GM21367 (cell line): ENCODE results near the gene CERS1.

Source experiments
- ATAC-seq: cut with Tn5 transposase; IDR thresholded peaks from one replicate; pipeline ENCODE4 v1.9.1; 2021; ENCODE audit not compliant: unreplicated experiment

CERS1 gene

DNA sequence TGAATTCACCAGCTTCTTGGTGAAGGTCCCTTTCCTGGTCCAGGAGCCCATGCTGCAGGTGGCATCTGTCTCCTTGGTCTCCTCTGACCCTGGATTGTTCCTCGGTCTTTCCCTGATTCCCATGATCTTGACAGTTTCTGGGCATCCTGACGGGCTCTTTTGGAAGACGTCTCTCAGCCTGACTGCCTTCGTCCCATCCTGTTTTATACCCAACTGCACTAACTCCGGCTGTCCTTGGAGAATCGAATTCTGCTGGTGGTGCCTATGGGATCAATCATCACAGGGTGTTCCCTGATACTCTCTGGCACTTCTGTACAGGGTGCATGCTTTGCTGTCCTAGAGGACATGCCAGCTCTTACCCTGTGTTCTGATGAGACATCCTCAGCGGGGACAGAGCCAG is 19.1 kb downstream of the CERS1 start:
- no peak for ATAC-seq

DNA sequence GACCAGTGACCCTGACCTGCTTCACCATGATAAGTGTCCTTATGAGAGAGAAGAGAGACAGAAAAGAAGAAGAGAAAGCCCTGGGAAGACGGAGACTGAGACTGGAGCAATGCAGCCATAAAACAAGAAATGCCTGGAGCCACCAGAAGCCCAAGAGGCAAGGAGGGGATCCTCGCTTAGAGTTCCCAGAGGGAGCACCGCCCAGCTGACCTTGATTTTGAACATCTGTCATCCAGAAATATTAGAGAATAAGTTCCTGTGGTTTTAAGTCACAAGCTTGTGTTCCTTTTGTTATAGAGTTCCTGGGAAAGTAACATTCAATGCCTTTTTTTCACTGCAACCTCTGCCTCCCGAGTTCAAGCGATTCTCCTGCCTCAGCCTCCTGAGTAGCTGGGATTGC is 20.2 kb downstream of the CERS1 start:
- no peak for ATAC-seq

DNA sequence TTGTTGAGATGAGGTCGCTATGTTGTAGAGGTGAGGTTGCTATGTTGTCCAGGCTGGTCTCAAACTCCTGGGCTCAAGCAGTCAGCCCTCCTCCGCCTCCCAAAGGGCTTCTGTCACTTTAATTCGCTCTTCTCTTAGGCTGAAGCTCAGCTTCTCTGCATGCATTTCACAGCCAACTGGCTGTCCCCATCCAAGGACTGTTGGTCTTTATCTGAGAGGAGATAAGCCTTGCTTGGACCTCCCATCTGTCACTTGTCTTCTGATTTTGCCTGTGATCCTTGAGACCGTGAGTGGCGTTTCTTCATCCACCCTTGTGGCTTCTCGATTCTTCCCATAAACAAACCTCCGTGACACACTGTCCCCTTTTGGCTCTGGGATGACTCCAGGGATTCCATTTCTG is 24.4 kb downstream of the CERS1 start:
- ATAC-seq = no peak

DNA sequence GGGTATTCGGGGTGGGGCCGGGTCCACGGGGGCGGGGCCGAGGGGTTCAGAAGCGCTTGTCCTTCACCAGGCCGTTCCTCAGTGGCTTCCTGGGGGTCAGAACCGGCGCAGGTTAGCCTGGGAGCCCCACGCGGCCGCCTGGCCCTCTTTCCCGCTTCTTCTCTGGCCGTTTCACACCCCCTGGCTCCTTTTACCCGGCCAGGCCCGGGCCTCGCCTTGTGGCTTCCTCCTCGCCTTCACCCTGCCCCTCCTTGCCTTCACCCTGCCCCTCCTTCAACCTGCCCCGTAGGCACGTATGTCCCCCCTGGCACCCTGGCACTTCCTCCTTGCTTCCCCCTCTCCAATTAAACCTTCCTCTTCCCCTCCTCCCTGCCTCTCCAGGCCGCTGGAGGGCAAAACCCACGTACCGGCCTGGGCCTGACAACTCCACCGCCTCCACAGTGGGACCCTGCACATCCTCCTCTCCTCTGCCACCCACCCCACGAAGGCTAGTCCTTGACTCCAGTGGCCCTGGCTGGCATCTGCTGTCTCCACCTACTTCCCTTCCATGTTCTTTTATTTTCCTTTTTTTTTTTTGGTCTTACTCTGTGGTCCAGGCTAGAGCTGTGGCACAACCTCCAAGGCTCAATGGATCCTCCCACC is 25.3 kb downstream of the CERS1 start:
- ATAC-seq = no peak

DNA sequence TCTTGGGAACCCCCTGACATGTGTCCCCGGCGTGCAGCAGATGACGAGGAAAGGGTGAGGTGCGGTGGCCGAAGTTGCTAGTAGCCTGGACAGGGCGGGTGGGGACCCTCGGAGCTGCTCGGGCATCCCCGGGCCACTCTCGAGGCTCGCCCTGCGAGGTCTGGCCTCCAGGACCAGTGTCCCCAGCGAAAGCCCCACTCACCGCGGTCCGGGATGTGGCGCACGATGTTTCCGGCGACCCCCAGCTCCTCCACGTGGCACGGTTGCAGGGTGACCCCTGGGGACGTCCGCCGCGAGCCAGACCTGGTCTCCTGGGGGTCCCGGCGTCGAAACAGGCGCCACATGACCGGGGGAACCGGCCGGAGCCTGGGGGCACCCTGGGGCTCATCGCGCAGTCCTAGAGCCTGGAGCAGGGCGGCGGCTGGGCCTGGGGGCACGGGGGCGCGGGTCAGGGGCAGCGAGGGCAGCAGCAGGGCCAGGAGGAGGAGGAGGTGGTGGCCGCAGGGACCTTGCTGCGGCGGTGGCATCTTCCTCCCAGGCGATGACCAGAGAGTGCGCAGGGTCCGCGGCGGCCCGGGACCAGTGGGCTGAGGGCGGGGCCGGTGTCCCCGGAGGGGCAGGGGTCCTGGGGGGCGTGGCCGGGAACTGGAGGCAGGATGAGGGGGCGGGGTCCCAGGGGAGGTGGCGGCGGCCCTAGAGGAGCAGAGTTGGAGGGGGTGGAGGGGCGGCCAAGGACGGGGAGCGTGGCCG is 26.0 kb downstream of the CERS1 start:
- ATAC-seq = no peak

DNA sequence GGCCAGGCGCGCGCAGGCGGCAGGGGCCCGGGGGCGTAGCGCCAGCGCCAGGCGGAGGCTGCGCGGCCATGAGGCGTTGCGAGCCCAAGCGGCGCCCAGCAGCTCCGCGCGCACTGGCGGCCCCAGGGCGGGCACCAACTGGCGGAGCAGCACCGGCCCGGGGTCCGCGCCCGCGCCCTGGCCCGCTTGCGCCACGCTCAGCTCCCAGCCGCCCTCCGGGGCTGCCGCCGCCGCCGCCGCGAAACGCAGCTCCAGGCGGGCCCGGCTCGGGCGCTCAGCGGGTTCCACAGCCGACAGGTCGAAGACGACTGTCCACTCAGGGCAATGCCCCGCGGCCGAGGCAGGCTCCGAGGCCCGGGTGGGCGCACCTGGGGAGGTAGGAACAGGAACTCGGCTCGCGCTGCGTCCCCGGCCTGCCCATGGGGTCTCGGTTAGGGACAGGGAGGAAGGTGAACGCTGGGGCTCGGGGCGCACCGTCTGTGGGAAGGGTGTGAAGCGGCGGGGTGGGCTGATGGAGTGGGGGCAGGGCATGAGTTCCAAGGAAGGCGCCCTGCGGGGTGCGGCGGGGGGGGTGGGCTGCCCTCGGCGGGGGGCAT is 26.8 kb downstream of the CERS1 start:
- ATAC-seq = no peak

DNA sequence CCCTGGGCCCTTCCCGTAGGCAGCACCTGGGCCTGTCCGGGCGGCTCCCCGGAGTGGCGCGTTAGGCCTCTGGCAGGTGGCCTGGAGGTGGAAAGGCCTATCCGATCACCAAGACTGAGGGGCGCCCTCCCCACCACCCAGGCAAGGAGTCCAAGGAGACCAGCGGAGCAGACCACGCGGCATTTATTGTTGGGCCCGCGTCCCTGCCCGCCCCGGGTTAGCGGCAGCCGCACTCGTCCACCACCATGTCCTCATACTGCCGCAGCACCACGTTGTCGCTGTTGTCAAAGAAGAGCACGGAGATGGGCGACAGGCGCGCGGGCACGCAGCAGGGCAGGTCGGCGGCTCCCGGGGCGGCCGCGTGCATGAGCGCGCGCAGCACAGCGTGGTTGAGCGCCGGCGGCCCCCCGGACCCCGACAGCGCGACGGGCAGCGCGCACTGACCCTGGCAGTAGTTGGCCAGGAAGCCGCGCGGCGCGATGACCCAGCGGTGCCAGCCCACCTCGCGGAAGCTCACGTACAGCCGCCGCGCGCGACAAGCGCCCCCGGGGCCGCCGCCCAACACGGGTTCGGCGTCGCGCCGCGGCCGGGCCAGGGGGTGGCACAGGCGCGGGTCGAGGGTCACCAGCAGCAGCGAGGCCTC is 27.5 kb downstream of the CERS1 start:
- no peak for ATAC-seq

DNA sequence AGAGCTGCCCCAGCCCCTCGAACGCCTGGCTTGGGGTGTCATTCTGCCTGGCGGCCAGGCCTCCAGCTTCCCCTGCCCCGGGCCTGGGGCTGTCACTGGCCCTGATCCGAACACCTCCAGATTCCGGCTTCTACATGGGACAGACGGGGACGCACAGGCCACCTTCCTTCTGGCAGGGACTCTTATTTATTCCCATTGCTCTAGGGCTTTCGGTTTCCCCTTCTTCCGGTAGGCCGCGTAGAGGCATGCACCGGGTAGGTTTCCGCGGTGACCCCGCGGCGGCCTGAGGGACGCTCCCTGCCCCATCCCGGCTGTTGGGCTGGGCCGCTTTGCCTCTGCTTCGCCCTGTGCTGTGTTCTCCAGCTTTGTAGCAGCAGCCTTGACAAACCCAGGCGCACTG is 28.2 kb downstream of the CERS1 start:
- no peak for ATAC-seq

DNA sequence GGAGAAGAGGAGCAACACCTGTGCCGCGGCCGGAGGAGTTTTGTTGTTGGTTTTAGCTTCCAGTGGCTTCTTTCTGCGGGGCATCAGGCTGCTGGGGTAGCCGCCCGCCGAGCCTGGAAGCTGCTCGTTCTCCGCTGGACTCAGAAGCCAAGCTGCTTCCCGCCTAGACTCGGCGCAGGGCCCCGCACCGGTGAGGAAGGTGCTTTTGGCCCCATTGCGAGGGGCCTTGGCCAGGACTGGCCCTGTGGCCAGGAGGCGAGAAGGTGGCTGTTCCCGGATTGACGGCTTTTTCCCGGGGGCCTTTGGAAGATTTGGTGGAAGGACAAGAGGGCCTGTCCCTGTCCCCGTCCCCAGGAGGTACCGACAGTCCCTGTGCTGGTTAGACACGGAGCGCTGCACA is 28.8 kb downstream of the CERS1 start:
- ATAC-seq = no peak

DNA sequence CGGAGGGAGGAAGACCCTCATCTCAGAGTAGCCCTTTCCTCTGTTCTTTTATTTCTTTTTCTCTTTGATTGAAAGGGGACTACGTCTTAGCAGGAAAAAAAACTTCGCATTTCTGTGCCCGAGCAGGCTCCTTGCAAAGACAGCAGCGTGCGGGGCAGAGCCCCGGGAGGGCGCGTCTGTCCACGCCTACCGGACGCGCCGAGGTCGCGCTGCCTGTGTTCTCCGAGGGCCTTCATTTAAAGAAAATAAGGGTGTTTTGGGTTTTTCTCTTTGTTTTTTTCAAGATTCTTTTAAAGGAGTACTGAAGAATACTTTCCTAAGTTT is 29.2 kb downstream of the CERS1 start:
- ATAC-seq = no peak

DNA sequence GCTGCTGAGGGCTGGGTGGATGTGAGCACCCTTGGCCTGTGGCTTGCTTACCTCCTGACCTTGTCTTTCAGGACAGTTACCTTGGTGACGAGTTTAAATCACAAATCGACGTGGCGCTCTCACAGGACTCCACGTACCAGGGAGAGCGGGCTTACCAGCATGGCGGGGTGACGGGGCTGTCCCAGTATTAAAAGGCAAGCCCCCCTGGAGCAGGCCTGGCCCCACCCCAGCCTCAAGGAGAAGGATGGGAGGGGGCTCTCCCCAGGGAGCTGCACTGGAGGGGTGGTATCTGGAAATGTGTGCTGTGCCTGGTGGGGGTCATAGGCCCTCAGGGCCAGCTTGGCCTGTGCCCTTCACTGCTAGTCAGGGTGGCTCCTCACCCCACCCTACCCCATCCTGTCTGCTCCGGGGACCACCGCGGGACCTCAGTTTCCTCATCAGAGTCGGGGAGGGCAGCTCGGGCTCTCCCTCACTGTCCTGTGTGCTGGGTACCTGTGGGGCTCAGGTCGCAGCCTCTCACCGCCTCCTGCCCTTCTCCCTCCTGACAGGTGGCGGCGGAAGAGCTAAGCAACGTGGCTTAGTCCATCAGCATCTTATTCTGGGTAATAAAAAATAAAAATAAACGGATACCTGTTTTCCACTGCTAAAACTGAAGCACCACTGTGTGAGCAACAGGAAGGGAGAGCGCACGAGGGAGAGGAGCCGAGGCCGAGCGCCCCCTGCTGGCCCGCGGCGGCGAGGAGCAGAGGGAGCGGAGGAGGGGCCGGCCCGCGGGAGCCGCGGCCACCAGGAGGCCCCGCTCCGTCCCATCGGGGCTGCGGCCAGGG is 29.8 kb downstream of the CERS1 start:
- no peak for ATAC-seq

DNA sequence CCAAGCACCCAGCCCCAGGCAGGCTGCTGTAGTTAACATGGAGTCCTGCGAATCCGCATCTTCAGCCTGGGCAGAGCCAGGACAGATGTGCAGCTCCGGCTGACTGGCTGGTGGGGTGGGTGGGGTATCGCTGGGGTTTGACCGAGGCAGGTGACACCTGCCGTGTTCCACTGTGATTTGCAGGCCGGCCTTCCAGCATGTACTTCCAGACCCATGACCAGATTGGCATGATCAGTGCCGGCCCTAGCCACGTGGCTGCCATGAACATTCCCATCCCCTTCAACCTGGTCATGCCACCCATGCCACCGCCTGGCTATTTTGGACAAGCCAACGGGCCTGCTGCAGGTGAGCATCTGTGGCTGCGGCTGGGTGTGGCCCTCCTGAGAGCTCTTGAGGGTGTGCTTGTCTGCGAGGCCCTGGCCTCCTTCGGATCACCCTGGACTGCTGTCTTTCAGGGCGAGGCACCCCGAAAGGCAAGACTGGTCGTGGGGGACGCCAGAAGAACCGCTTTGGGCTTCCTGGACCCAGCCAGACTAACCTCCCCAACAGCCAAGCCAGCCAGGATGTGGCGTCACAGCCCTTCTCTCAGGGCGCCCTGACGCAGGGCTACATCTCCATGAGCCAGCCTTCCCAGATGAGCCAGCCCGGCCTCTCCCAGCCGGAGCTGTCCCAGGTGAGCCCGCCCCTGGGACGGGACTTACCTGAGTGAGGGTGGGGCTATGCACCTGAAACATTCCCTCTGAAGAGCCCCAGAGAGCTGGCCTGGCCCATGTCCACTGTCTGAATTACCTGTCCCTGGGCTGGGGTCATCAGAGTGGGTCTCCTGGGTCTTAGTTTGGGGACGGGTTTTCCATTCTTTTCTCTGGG is 30.6 kb downstream of the CERS1 start:
- no peak for ATAC-seq

DNA sequence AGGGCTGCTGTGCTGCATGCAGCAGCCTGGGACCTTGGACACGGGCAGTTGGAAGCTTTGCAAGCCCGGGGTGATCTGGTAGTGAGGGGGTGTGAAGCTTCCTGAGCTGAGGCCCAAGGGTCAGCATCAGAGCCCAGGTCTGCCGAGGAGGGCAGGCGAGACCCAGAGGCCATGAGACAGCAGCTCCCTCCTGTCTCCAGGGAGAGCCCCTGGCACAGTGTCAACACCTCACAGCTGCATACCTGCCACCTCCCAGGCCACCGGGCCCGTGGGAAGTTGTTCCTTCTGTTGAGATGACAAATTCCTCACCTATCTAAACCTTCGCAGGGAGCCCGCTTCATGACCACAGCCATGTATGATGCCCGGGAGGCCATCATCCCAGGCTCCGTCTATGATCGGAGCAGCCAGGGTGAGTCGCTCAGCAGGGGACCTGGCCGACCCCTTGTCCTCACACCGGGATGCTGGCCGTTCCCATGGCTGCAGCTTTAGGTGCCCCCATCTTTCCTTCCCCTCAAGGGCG is 32.1 kb downstream of the CERS1 start:
- no peak for ATAC-seq

DNA sequence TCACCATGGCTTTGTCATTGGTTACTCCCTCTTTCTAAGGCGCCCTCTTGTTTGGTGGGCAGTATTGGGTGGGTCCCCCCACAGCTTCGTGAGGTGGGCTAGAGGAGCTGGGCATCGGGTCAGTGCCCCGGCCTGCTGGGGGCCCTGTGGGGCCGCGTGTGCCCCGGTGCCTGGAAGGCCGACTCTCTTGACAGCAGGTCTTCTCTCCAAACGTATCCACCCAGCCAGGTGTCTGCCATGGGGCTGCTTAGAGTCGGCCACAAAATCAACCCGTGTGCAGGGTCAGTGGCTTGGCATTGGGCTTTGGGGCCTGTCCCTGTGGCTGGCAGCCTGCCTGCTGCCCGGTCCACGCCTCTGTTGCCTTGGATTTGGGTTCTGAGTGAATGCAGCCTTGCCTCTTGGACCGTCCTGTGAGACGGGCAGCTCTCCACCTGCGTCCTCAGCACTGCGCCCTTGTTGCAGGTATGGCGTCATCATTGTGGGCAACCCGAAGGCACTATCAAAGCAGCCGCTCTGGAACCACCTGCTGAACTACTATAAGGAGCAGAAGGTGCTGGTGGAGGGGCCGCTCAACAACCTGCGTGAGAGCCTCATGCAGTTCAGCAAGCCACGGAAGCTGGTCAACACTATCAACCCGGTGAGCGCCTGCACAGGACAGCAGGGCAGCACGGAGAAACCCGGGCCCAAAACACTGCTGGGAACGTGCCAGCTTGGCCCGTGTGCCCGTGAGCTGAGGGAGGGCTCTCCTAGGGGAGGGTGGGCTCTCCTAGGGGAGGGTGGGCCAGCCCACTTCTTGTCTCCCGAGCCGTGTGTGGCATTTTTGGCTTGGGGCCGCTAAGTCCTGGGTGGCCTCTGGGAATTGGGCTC is 32.7 kb downstream of the CERS1 start:
- no peak for ATAC-seq

DNA sequence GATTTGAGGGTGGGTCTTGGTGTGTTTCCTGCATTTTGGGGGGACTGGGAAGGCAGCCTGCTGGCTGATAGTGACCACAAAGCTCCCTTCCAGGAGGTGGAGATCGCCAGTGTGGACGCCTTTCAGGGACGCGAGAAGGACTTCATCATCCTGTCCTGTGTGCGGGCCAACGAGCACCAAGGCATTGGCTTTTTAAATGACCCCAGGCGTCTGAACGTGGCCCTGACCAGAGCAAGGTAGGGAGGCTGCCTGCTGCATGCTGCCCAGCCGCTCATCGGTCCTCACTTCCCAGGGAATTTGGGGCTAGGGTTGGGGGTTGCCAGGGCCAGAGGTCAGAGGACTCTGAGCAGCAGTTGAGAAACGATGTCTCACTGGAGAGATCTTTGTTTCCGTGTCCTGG is 34.0 kb downstream of the CERS1 start:
- ATAC-seq = no peak

DNA sequence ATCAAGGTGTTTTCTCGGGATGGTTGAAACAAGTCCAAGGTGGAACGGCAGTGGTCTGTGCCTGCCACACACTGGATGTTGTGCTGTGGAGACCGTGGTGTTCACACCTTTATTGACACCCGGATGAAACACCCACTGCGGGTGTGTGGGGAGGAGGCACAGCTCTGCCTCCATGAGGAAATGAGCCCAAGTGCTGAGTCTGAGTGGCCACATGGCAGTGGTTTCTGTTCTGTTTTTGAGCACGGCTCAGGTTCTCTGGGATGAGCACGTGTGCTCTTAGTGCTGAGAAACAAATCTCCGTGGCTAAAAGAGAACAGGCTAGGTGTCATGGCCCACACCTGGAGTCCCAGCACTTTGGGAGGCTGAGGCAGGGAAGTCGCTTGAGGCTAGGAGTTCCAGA is 34.7 kb downstream of the CERS1 start:
- ATAC-seq = no peak

DNA sequence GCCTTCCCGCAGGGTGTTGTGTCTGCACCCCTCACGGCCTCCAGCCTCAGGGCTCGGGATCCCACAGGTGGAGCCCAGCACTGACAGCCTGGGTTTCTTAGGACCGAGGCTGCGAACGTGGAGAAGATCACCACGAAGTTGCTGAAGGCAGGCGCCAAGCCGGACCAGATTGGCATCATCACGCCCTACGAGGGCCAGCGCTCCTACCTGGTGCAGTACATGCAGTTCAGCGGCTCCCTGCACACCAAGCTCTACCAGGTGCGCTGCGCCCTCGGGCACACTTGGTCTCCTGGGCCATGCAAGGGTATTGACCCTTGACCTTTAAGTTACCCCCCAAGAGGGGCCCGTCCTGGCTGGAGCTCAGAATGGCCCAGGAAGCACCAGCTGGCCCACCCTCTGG is 35.2 kb downstream of the CERS1 start:
- no peak for ATAC-seq

DNA sequence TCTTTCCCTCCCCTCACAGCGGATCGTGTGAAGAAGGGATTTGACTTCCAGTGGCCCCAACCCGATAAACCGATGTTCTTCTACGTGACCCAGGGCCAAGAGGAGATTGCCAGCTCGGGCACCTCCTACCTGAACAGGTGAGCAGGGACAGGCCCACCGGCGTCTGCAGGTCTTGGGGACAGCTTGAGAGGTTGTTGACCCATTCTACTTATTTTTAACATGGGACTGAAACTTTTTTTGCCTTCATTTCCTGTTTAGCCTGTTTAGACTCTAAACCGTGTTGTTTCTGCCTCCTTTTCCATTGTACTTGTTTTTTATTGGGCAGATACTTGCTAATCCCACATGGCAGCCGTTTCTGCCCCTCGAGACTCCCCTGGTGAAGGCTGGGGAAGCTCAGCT is 35.7 kb downstream of the CERS1 start:
- ATAC-seq = no peak

DNA sequence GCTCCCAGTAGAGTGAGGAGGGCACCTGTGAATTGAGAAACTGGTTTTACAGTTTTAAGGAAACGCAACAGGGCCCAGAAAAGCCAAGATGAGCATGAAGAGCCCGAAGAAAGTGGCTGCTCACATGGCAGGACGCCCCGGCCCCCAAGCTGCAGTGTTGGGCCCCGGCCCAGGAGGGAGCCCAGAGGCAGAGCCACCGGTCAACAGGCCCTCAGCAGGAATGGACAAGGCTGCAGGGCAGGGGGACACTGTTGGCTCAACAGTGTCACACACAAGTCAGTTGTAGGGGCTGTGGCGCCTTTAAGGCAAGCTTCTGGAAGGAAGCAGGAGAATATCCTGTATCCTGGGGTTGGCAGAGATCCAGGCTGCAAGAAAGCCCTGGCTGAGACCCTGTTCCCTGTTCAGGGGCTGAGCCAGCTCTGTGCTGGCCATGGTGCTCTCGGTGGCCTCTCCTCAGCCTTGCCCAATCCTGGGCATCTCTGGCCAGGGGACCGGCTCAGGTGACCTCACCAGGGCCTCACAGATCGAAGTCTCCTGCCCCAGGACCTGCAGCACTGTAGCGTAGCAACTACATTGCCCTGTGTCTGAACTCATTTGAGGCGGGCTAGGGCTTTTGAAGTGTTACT is 36.2 kb downstream of the CERS1 start:
- ATAC-seq = no peak
